HEK293 (cell line): Measurements from ENCODE around the gene PLS1.

Source experiments
- CTCF ChIA-PET: fragments of 350-600 bp; formaldehyde crosslinking; extraction: SDS; loops from one replicate; lab custom pipeline; 2021; ENCODE audit warnings: antibody characterized with exemption; lab: Yijun Ruan, JAX
- POLR2A ChIA-PET: fragments of 300-600 bp; formaldehyde crosslinking; extraction: SDS; loops from one replicate; lab custom pipeline; 2020; ENCODE audit warnings: antibody characterized with exemption, inconsistent platforms; lab: Yijun Ruan, JAX
- H3K27ac ChIP-seq: fragments of 200-500 bp; sonication (Bioruptor generic); 2 replicates; pipeline ENCODE4 v1.5.1; 2014; ENCODE audit warnings: low read depth, low read length, control low read depth, inconsistent platforms; ENCODE audit errors: extremely low read depth
- H3K36me3 ChIP-seq, 2 experiments: fragments of 200-500 bp in 1 of 2; sonication (Bioruptor generic) in 1 of 2; 1 replicate in 1 of 2; 2 replicates in 1 of 2; pipeline ENCODE4 v1.5.1; 2014 to 2017; ENCODE audit warnings: inconsistent platforms in 2 of 2, low read length in 2 of 2; ENCODE audit not compliant: control insufficient read depth in 2 of 2, insufficient read depth in 1 of 2
- H3K4me1 ChIP-seq: fragments of 200-500 bp; sonication (Bioruptor generic); 2 replicates; pipeline ENCODE4 v1.5.1; 2014; ENCODE audit warnings: mild to moderate bottlenecking, low read length, inconsistent platforms; ENCODE audit not compliant: control insufficient read depth, insufficient read depth
- H3K4me3 ChIP-seq: 2 replicates; pipeline ENCODE4 v1.5.1; 2011; ENCODE audit warnings: low read depth, mild to moderate bottlenecking, control low read depth, low read length, moderate library complexity
- H3K9me3 ChIP-seq: fragments of 200-500 bp; sonication (Bioruptor generic); 2 replicates; pipeline ENCODE4 v1.5.1; 2014; ENCODE audit warnings: low read depth, low read length, inconsistent platforms; ENCODE audit not compliant: control insufficient read depth, insufficient read depth
- AEBP2 ChIP-seq: fragments of 450-650 bp; formaldehyde crosslinking; IDR thresholded peaks from 2 replicates; pipeline ENCODE4 v1.5.1; 2016; ENCODE audit warnings: missing biosample characterization, missing genetic modification characterization, borderline replicate concordance
- BCL11B ChIP-seq: fragments of 450-650 bp; formaldehyde crosslinking; IDR thresholded peaks from 2 replicates; pipeline ENCODE4 v1.5.1; 2016; ENCODE audit warnings: low read depth, missing biosample characterization, missing genetic modification characterization
- BCL6B ChIP-seq: fragments of 450-650 bp; formaldehyde crosslinking; IDR thresholded peaks from 2 replicates; pipeline ENCODE4 v1.5.1; 2017; ENCODE audit warnings: missing biosample characterization, missing genetic modification characterization
- GLIS1 ChIP-seq: fragments of 450-650 bp; formaldehyde crosslinking; IDR thresholded peaks from 2 replicates; pipeline ENCODE4 v1.5.1; 2016; ENCODE audit warnings: missing biosample characterization, missing genetic modification characterization
- GLIS2 ChIP-seq: fragments of 450-650 bp; formaldehyde crosslinking; IDR thresholded peaks from 2 replicates; pipeline ENCODE4 v1.5.1; 2016; ENCODE audit warnings: missing biosample characterization, missing genetic modification characterization
- HOXC10 ChIP-seq: sonication (generic); formaldehyde crosslinking; IDR thresholded peaks from 2 replicates; pipeline ENCODE4 v1.8.1; 2023; ENCODE audit warnings: mild to moderate bottlenecking, missing genetic modification reagents
- KLF9 ChIP-seq: fragments of 450-650 bp; formaldehyde crosslinking; IDR thresholded peaks from 2 replicates; pipeline ENCODE4 v1.5.1; 2016; ENCODE audit warnings: missing biosample characterization, missing genetic modification characterization, low read depth
- MZF1 ChIP-seq: fragments of 450-650 bp; formaldehyde crosslinking; IDR thresholded peaks from 2 replicates; pipeline ENCODE4 v1.5.1; 2017; ENCODE audit warnings: missing biosample characterization, missing genetic modification characterization, borderline replicate concordance
- YY2 ChIP-seq: fragments of 450-650 bp; formaldehyde crosslinking; IDR thresholded peaks from 2 replicates; pipeline ENCODE4 v1.5.1; 2016; ENCODE audit warnings: missing biosample characterization, missing genetic modification characterization
- ZBTB49 ChIP-seq: fragments of 450-650 bp; formaldehyde crosslinking; IDR thresholded peaks from 2 replicates; pipeline ENCODE4 v1.5.1; 2016; ENCODE audit warnings: missing biosample characterization, missing genetic modification characterization, low read depth
- ZEB2 ChIP-seq: fragments of 450-650 bp; formaldehyde crosslinking; IDR thresholded peaks from 2 replicates; pipeline ENCODE4 v1.5.1; 2016; ENCODE audit warnings: missing biosample characterization, missing genetic modification characterization
- ZNF24 ChIP-seq: fragments of 450-650 bp; formaldehyde crosslinking; IDR thresholded peaks from 2 replicates; pipeline ENCODE4 v1.5.1; 2016; ENCODE audit warnings: missing biosample characterization, missing genetic modification characterization
- ZNF341 ChIP-seq: fragments of 450-650 bp; formaldehyde crosslinking; IDR thresholded peaks from 2 replicates; pipeline ENCODE4; 2016; ENCODE audit warnings: low read depth, missing biosample characterization, missing genetic modification characterization
- ZNF366 ChIP-seq: fragments of 450-650 bp; formaldehyde crosslinking; conservative IDR thresholded peaks from 2 replicates; pipeline ENCODE4 v1.5.1; 2016; ENCODE audit warnings: missing biosample characterization, missing genetic modification characterization
- ZNF404 ChIP-seq: fragments of 450-650 bp; formaldehyde crosslinking; IDR thresholded peaks from 2 replicates; pipeline ENCODE4 v1.5.1; 2017; ENCODE audit warnings: missing biosample characterization, missing genetic modification characterization
- ZNF48 ChIP-seq: fragments of 450-650 bp; formaldehyde crosslinking; IDR thresholded peaks from 2 replicates; pipeline ENCODE4 v1.5.1; 2016; ENCODE audit warnings: missing biosample characterization, missing genetic modification characterization
- ZNF560 ChIP-seq: fragments of 450-650 bp; formaldehyde crosslinking; IDR thresholded peaks from 2 replicates; pipeline ENCODE4 v1.5.1; 2017; ENCODE audit warnings: missing biosample characterization, missing genetic modification characterization, borderline replicate concordance
- ZNF600 ChIP-seq: fragments of 450-650 bp; formaldehyde crosslinking; IDR thresholded peaks from 2 replicates; pipeline ENCODE4 v1.5.1; 2016; ENCODE audit warnings: missing biosample characterization, missing genetic modification characterization
- ZNF610 ChIP-seq: fragments of 450-650 bp; formaldehyde crosslinking; IDR thresholded peaks from 2 replicates; pipeline ENCODE4 v1.5.1; 2016; ENCODE audit warnings: missing biosample characterization, missing genetic modification characterization, borderline replicate concordance
- ZNF626 ChIP-seq: fragments of 450-650 bp; sonication (Bioruptor Pico); formaldehyde crosslinking; IDR thresholded peaks from 2 replicates; pipeline ENCODE4 v1.5.1; 2018; ENCODE audit warnings: missing biosample characterization, missing genetic modification characterization, inconsistent platforms
- ZNF660 ChIP-seq: fragments of 450-650 bp; IDR thresholded peaks from 2 replicates; pipeline ENCODE4 v1.5.1; 2018; ENCODE audit warnings: missing biosample characterization, mild to moderate bottlenecking, missing genetic modification characterization
- ZNF792 ChIP-seq: fragments of 450-650 bp; formaldehyde crosslinking; IDR thresholded peaks from 2 replicates; pipeline ENCODE4 v1.5.1; 2016; ENCODE audit warnings: missing biosample characterization, missing genetic modification characterization
- ZSCAN16 ChIP-seq: fragments of 450-650 bp; formaldehyde crosslinking; IDR thresholded peaks from 2 replicates; pipeline ENCODE4 v1.5.1; 2016; ENCODE audit warnings: missing biosample characterization, missing genetic modification characterization
- TF ChIP-seq, protein P1 (sequence below): fragments of 450-650 bp; formaldehyde crosslinking; IDR thresholded peaks from 2 replicates; pipeline ENCODE4 v1.5.1; 2016; ENCODE audit warnings: missing biosample characterization, missing genetic modification characterization
- TF ChIP-seq, protein P2 (sequence below): IDR thresholded peaks from 2 replicates; pipeline ENCODE4 v1.6.1; 2011; ENCODE audit warnings: mild to moderate bottlenecking, low read depth, low read length, borderline replicate concordance

The PLS1 gene

GRCh38 chr3:142645236-142645793 is 49.1 kb downstream of the PLS1 start (continued):
- no peak for TF ChIP-seq ZSCAN16 (tag by site-specific recombination)
- TF ChIP-seq YY2 = no peak
- 0 out of 2 replicates have a peak, but pooled peaks have one; percentile 22 for TF ChIP-seq GLIS1 (tag by site-specific recombination)
- no peak for TF ChIP-seq ZEB2 (tag by site-specific recombination)
- TF ChIP-seq ZNF24 = no peak
- TF ChIP-seq ZNF792 (tag by site-specific recombination) = no peak

DNA sequence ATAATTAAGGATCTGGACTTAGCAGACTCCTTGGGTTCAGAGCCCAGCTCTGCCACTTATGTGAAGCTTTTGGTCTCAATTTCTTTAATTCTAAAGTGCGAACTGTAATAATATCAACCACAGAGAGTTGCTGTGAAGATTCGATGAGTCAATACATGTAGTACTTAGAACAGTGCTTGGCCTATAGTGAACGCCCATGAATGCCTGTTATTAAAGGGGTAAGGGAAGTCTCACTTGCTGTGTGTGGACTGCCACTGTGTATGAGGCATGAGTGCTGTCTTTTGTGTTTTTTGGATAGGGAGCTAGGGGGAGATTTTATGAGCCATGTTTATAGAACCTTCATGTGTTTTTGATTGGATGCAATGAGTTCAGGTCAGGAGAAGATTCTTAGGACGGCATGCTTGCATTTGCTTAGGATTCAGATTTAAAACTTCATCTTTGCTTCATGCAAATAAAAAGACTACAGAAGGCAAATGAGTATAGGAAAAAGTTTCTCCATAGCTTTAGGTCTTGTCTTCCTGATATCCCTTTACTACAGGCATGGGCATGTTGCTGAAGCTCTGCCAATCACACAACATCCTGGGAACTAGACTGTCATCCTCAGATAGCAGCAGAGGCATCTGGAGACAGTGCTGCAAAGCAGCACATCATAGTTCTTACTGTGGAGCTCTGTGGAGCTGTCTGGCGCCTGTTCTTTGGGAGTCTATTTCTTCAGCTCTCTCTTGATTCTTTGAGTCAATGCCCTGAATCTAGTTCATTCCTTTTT is 50.0 kb downstream of the PLS1 start:
- H3K27ac ChIP-seq = no peak overlapping the region
- TF ChIP-seq ZNF366 = no peak
- TF ChIP-seq, all 188 proteins: peak for 0
- ChIA-PET POLR2A (no interaction called here), CTCF (interaction anchor here (0.5 kb wide), 1 partner anchor 77 kb away, joined by 5 read pairs; no protein-coding TSS in a partner anchor)
- Histone ChIP-seq H3K36me3 (no peaks in the 10 kb centered on the region), H3K9me3 (no peaks in the 10 kb centered on the region), H3K4me3 (no peak overlapping the region), H3K4me1 (0 out of 2 replicates have a peak, but pooled peaks cover 2% of the 10 kb centered on the region)

DNA sequence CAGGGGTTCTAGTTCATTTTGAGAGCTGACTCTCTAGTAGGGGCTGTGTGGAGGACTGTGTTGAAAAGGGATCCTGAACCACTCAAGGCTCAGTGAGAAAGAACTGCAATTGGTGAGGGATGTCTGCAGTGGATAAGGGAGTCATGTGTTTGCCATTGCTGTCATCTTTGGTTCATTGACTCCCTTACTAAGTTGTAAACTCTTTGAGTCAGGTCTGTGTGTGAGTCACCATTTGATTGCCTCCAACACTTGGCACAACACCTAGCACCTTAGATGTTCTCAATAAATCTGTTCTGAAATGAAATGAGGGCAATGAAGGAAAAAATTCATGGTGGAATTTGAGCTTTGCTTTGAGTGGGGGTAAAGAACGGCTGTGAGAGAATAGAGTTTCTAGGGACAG is 51.7 kb downstream of the PLS1 start:
- H3K4me1 ChIP-seq = 0 out of 2 replicates have a peak, but pooled peaks cover 2% of the 10 kb centered on the region
- no peak overlapping the region for H3K27ac ChIP-seq
- POLR2A ChIA-PET = interaction anchor here (0.7 kb wide), 1 partner anchor 70 kb away, joined by 4 read pairs; no protein-coding TSS in a partner anchor
- H3K36me3 ChIP-seq = no peaks in the 10 kb centered on the region
- H3K4me3 ChIP-seq = no peak overlapping the region
- no peaks in the 10 kb centered on the region for H3K9me3 ChIP-seq
- CTCF ChIA-PET = no interaction called here
- TF ChIP-seq ZNF341 (tag by site-specific recombination) (no peak), ZNF404 (tag by site-specific recombination) (no peak), MZF1 (tag by site-specific recombination) (peak; percentile 52; the same call in 1 of the 2 replicates), ZNF660 (tag by site-specific recombination) (0 out of 2 replicates have a peak, but pooled peaks have one; percentile 49), ZNF560 (no peak), BCL6B (tag by site-specific recombination) (no peak), ZNF48 (tag by site-specific recombination) (no peak), HOXC10 (no peak), AEBP2 (tag by site-specific recombination) (no peak), BCL11B (tag by site-specific recombination) (no peak), ZNF610 (tag by site-specific recombination) (no peak), ZBTB49 (tag by site-specific recombination) (no peak), GLIS2 (tag by site-specific recombination) (no peak), ZNF626 (tag by site-specific recombination) (no peak), KLF9 (tag by site-specific recombination) (no peak), ZNF600 (peak; percentile 62; the same call in 1 of the 2 replicates)
- TF ChIP-seq, protein P1, sequence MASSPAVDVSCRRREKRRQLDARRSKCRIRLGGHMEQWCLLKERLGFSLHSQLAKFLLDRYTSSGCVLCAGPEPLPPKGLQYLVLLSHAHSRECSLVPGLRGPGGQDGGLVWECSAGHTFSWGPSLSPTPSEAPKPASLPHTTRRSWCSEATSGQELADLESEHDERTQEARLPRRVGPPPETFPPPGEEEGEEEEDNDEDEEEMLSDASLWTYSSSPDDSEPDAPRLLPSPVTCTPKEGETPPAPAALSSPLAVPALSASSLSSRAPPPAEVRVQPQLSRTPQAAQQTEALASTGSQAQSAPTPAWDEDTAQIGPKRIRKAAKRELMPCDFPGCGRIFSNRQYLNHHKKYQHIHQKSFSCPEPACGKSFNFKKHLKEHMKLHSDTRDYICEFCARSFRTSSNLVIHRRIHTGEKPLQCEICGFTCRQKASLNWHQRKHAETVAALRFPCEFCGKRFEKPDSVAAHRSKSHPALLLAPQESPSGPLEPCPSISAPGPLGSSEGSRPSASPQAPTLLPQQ (tag by site-specific recombination) = no peak
- TF ChIP-seq, protein P2, sequence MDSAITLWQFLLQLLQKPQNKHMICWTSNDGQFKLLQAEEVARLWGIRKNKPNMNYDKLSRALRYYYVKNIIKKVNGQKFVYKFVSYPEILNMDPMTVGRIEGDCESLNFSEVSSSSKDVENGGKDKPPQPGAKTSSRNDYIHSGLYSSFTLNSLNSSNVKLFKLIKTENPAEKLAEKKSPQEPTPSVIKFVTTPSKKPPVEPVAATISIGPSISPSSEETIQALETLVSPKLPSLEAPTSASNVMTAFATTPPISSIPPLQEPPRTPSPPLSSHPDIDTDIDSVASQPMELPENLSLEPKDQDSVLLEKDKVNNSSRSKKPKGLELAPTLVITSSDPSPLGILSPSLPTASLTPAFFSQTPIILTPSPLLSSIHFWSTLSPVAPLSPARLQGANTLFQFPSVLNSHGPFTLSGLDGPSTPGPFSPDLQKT = no peak
